Colonic mucosa (tissue), 4 donors: ENCODE results near the gene PCDHGA8. TPM values are rescaled to one million over a fixed set of nuclear protein-coding genes. Genes with fewer than 3 reads are reported as not detected.

Source experiments
- DNase-seq: peaks from one replicate; pipeline ENCODE4 v3.0.0-alpha.2; 2020
- H3K27ac ChIP-seq: fragments of 200-600 bp; one replicate; pipeline ENCODE4 v1.8.0; 2021
- H3K27me3 ChIP-seq: fragments of 200-600 bp; one replicate; pipeline ENCODE4 v1.8.0; 2021
- H3K36me3 ChIP-seq: fragments of 200-600 bp; one replicate; pipeline ENCODE4 v1.8.0; 2021
- H3K4me1 ChIP-seq: fragments of 200-600 bp; one replicate; pipeline ENCODE4 v1.8.0; 2021; ENCODE audit warnings: mild to moderate bottlenecking
- H3K4me3 ChIP-seq: fragments of 200-600 bp; one replicate; pipeline ENCODE4 v1.8.0; 2021
- H3K9ac ChIP-seq, 2 donors: one replicate each; pipeline ENCODE4 v1.7.0; 2013; ENCODE audit warnings: control low read depth in 2 of 2, low read depth in 2 of 2, low read length in 2 of 2
- H3K9me3 ChIP-seq: fragments of 200-600 bp; one replicate; pipeline ENCODE4 v1.8.0; 2021
- CTCF ChIP-seq: fragments of 200-600 bp; IDR thresholded peaks from one replicate; pipeline ENCODE4 v1.8.0; 2022; ENCODE audit warnings: antibody characterized with exemption, mild to moderate bottlenecking
- intact Hi-C: fragments of 100-400 bp; cut with DNase I; formaldehyde crosslinking; loops from one replicate; pipeline ENCODE4 v1.14.1; 2022
- total RNA-seq, 2 donors: library from RNA; stranded (reverse); fragmentation: NEBNext Ultra II Directional in 1 of 2; extraction: Animal tissue kit (Norgen Biotek cat#: 25700) in 1 of 2; gene quantifications; one replicate each; pipeline ENCODE4 v1.2.1, GENCODE V29; 2021
- donor health status: healthy.
- donor health status: DM: no; HTN: no; CAD: no.
- donor health status: DM: no; HTN: no; CAD: no.

The PCDHGA8 gene
- total RNA-seq, 2 donors from 2014 or later, result 0.17 to 0.48 TPM

- intact Hi-C loops, result no loop called here
- Histone ChIP-seq H3K27me3 (no peaks in the 10 kb centered on the region), H3K9ac (no peak overlapping the region), H3K9me3 (no peaks in the 10 kb centered on the region), H3K4me3 (no peak overlapping the region), H3K27ac (no peak overlapping the region), H3K36me3 (no peaks in the 10 kb centered on the region), H3K4me1 (no peaks in the 10 kb centered on the region)
- no peak for TF ChIP-seq CTCF
- no peak for DNase-seq
Measured at GRCh38 chr5:141366016-141366896, 26.2 kb upstream of the PCDHGA8 start.

- Histone ChIP-seq H3K9ac (no peak within 1 kb of the TSS), H3K27ac (no peak within 1 kb of the TSS), H3K36me3 (no peaks in the 10 kb centered on the region), H3K27me3 (no peaks in the 10 kb centered on the region), H3K9me3 (peaks cover 13% of the 10 kb centered on the region), H3K4me1 (no peaks in the 10 kb centered on the region), H3K4me3 (no peak within 1 kb of the TSS)
- no peak for DNase-seq
- intact Hi-C loops, result no loop called here
- no peak for TF ChIP-seq CTCF
Measured at GRCh38 chr5:141369994-141370848, 22.2 kb upstream of the PCDHGA8 start, which contains the start of gene PCDHGB3. Gene PCDHGB3 (plus strand): TSS chr5:141370242. CDS start chr5:141370395, 153 bp downstream.

- Histone ChIP-seq H3K9me3 (peaks cover 13% of the 10 kb centered on the region), H3K9ac (no peak overlapping the region), H3K4me3 (no peak overlapping the region), H3K27ac (no peak overlapping the region), H3K4me1 (no peaks in the 10 kb centered on the region), H3K27me3 (no peaks in the 10 kb centered on the region), H3K36me3 (no peaks in the 10 kb centered on the region)
- intact Hi-C loops, result no loop called here
- DNase-seq, result no peak
- no peak for TF ChIP-seq CTCF
Measured at GRCh38 chr5:141371572-141372475, 20.6 kb upstream of the PCDHGA8 start.

GRCh38 chr5:141373673-141374317, 18.6 kb upstream of the PCDHGA8 start, which contains the start of gene PCDHGA6:
Gene PCDHGA6 (plus strand): TSS chr5:141373891. CDS start chr5:141374084, 193 bp downstream.
- TF ChIP-seq CTCF, result no peak
- no peak for DNase-seq
- H3K4me1 ChIP-seq, result no peaks in the 10 kb centered on the region
- H3K9ac ChIP-seq, result no peak within 1 kb of the TSS
- no peaks in the 10 kb centered on the region for H3K36me3 ChIP-seq
- intact Hi-C loops, result no loop called here
- H3K9me3 ChIP-seq, result peaks cover 13% of the 10 kb centered on the region
- H3K27ac ChIP-seq, result no peak within 1 kb of the TSS
- no peaks in the 10 kb centered on the region for H3K27me3 ChIP-seq
- H3K4me3 ChIP-seq, result no peak within 1 kb of the TSS
